Omental fat pad (tissue), 4 donors: ENCODE measurements around the gene PAF1. TPM values are rescaled to one million over a fixed set of nuclear protein-coding genes. Genes with fewer than 3 reads are reported as not detected.

Experiments used
- ATAC-seq: fragments of 150-250 bp; one replicate; pipeline ENCODE4 v1.9.1; 2016; ENCODE audit warnings: mild to moderate bottlenecking, moderate library complexity; ENCODE audit not compliant: low FRiP score
- DNase-seq: peaks from one replicate; pipeline ENCODE4 v3.0.0-alpha.2; 2019; ENCODE audit warnings: low spot score
- total RNA-seq, 4 donors: library from RNA; depleted of rRNA; stranded (reverse); fragments of >200 nt; gene quantifications; one replicate each; pipeline ENCODE4 v1.1.0, GENCODE V29; 2016
- TF ChIP-seq, protein P1 (sequence below), 3 donors: fragments of 450-650 bp; IDR thresholded peaks; one replicate each; pipeline ENCODE4 v1.5.1; 2016 to 2017; ENCODE audit warnings: antibody characterized with exemption in 3 of 3, mild to moderate bottlenecking in 3 of 3, moderate library complexity in 2 of 3

Gene PAF1
- total RNA-seq, 4 donors from 2014 or later: 29.2 to 60.3 (median 53.3) TPM

GRCh38 chr19:39388657-39389056, 2.2 kb downstream of the PAF1 start:
- no peak for ATAC-seq
- DNase-seq: no peak
- TF ChIP-seq, protein P1, sequence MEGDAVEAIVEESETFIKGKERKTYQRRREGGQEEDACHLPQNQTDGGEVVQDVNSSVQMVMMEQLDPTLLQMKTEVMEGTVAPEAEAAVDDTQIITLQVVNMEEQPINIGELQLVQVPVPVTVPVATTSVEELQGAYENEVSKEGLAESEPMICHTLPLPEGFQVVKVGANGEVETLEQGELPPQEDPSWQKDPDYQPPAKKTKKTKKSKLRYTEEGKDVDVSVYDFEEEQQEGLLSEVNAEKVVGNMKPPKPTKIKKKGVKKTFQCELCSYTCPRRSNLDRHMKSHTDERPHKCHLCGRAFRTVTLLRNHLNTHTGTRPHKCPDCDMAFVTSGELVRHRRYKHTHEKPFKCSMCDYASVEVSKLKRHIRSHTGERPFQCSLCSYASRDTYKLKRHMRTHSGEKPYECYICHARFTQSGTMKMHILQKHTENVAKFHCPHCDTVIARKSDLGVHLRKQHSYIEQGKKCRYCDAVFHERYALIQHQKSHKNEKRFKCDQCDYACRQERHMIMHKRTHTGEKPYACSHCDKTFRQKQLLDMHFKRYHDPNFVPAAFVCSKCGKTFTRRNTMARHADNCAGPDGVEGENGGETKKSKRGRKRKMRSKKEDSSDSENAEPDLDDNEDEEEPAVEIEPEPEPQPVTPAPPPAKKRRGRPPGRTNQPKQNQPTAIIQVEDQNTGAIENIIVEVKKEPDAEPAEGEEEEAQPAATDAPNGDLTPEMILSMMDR (IDR thresholded peaks at IDR 0.05): no peak

- ATAC-seq (no peak), DNase-seq (no peak)
- TF ChIP-seq, protein P1 (IDR thresholded peaks at IDR 0.05): no peak
These were observed 4.3 kb downstream of the PAF1 start for GRCh38 chr19:39386557-39386956.

- TF ChIP-seq, protein P1 (IDR thresholded peaks at IDR 0.05): no peak
- DNase-seq (no peak), ATAC-seq (no peak)
These were observed 5.1 kb downstream of the PAF1 start for GRCh38 chr19:39385629-39386411.

- no peak for DNase-seq
- no peak for ATAC-seq
- TF ChIP-seq, protein P1 (IDR thresholded peaks at IDR 0.05): no peak
These were observed 5.9 kb downstream of the PAF1 start for GRCh38 chr19:39384839-39385568.

GRCh38 chr19:39382991-39383828, 7.7 kb downstream of the PAF1 start:
- DNase-seq (no peak), ATAC-seq (no peak)
- TF ChIP-seq, protein P1 (IDR thresholded peaks at IDR 0.05): no peak

DNA sequence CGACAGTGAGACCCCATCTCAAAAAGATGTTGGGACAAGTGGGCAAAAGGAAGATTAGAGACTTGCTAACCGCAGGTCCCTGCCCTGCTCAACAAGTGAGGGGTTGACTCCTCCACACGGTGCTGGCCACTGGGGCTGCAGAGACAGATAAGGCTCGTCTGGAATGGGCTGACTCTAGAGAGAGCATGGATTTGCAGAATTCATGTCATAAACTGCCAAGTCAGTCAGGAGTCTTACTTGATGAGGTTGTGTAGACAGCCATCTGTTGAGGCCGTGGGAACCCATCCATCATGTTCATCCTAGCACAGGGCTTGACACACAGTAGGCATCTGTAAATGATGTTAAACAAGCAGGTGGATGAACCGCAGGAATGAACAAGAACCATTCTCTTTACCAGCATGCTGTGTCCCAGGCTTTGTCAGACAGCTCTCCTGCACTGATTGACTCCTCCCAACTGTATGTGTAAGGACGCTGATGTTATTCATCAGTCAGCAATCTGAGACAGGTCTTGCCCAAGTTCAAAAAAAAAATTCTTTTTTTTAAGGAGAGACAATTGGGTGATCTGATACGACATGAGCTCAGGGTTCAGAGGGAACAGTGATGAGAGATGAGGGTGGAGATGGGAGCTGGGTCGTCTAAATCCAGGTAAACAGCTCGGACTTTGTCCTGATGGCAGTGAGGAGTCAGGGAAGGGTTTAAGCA, 8.8 kb downstream of the PAF1 start:
- ATAC-seq (no peak), DNase-seq (no peak)
- TF ChIP-seq, protein P1 (IDR thresholded peaks at IDR 0.05): no peak
